Activated CD8-positive, alpha-beta memory T cell treated with anti-CD3 and anti-CD28 coated beads for 24 hours (primary cell): ENCODE results near the gene BCAP29.

Experiments
- DNase-seq: peaks from one replicate; pipeline ENCODE4 v3.0.0-alpha.2; 2020

BCAP29 gene

GRCh38 chr7:107582875-107583274 lies 2.8 kb downstream of the BCAP29 start:
- DNase-seq = no peak

DNA sequence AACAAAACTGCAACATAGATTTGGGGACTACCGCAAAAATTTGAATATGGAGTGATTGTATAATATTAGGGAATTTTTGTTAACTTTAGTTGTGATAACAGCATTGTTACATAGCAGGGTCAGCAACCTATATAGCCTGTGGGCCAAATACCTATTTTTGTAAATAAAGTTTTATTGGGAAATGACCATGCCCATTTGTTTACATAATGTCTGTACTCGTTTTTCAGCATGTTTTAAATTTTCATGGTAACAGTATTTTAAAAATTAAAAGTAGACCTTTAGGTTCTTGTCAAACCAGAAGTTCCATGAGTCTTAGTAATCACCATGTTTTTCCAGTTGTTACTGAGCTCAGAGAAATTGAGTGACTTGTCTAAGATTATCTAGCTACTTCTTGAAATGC lies 4.7 kb downstream of the BCAP29 start:
- no peak for DNase-seq

DNA sequence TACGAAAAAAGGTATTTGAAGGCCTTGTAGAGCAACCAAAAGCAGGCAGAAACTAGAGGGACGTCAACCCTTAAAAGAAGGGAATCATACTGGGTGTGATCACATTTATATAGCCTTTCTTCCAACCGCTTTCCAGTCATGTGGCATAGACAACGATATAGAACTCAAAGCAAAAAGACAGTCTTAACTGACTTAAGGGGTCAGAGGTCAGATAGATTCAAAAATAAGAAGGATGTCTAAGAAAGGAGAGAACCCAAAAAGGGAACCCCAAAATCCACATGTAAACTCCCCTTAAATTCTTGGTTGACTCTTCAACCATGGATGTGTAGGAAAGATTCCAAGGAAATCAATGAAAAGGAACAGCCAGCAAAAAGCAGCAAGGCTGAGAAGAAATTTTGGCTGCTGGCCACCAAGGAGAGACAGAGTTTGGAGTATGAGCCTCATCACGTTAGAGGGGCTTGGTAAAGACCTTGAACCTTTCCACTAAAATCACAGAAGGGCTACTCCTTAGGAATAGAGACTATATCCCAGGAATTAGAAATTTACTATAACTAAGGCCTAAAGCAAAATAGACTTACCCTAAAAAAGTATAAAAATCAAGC lies 8.6 kb downstream of the BCAP29 start:
- DNase-seq = no peak

DNA sequence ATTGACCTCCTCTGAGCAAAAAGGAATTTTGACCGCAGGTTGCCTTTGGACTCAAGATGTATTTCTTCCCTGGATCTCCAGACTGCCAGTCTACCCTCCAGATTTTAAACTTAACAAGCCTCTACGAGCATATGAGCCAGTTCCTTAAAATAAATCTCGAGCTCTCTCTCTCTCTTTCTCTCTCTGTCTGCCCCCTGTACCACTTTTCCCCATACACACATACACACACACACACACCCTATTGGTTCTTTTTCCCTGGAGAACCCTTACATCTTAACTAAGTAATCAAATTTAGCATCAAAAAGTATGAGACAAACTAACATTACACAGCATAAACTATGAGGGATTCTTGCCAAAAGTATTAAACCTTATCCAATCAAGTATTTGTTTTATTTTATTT lies 11.4 kb downstream of the BCAP29 start:
- no peak for DNase-seq

DNA sequence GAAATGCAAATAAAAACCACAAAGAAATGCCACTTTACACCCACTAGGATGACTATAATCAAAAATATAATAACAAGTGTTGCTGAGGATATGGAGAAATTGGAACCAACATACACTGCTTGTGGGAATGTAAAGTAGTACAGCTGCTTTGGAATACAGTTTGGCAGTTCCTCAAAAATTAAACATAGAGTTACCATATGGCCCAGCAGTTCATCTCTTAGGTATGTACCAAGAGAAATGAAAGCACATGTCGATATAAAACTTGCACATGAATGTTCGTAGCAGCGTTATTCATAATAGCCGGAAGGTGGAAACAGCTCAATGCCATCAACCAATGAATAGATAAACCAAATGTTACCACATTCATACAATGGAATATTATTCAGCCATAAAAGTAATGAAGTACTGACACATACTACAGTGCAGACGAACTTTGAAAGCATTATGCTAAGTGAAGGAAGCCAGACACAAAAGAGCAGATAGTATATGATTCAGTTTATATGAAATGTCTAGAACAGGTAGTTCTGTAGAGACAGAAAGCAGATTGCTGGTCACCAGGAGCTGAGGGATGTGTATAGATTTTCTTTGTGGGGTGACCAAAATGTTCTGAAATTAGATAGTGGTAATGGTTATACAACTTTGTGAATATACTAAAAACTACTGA lies 12.4 kb downstream of the BCAP29 start:
- no peak for DNase-seq

DNA sequence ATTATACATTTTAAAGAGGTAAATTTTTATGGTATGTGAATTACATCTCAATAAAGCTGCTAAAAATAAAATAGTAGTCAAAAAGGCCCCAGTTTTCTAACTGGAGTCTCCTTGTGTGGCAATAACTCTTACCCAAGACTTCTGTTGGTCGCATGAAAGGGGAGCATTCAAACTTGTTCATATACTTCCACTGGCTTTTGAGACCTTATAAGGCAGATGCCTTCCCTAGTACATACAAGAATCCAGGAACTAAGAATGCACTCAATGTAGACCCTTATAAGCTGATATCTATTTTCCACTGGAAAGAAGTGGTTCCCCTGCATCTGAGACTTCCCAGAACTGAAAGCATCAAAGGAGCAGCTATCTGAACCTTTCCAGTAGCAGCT lies 13.0 kb downstream of the BCAP29 start:
- DNase-seq = no peak

GRCh38 chr7:107594961-107595737 lies 15.1 kb downstream of the BCAP29 start:
- no peak for DNase-seq

GRCh38 chr7:107596881-107597581 lies 17.0 kb downstream of the BCAP29 start:
- DNase-seq = no peak

GRCh38 chr7:107597582-107597916 lies 17.5 kb downstream of the BCAP29 start:
- no peak for DNase-seq

- DNase-seq = no peak
These were observed 17.9 kb downstream of the BCAP29 start for GRCh38 chr7:107597953-107598352.

GRCh38 chr7:107599262-107599661 lies 19.2 kb downstream of the BCAP29 start:
- DNase-seq = no peak

- DNase-seq = no peak
These were observed 20.8 kb downstream of the BCAP29 start for GRCh38 chr7:107600816-107601215.

GRCh38 chr7:107605218-107605815 lies 25.3 kb downstream of the BCAP29 start:
- no peak for DNase-seq

DNA sequence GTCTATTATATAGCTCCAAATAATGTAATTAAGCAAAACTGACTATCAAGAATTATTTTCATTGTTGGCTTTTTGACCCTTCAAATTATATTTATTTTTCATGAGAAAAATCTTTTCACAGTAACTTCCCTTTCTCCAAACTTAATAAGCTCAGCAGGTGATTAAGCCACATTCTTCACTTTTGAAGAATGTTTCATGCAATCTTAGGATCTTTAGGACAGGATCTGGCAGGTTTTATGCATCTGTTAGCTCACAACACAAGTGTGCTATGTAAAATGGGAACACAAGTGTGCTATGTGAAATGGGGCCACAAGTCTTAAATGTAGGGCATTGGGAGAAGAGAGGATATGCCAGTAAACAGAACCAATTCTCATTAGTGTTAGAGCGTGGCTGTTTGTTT lies 26.3 kb downstream of the BCAP29 start:
- DNase-seq = no peak

DNA sequence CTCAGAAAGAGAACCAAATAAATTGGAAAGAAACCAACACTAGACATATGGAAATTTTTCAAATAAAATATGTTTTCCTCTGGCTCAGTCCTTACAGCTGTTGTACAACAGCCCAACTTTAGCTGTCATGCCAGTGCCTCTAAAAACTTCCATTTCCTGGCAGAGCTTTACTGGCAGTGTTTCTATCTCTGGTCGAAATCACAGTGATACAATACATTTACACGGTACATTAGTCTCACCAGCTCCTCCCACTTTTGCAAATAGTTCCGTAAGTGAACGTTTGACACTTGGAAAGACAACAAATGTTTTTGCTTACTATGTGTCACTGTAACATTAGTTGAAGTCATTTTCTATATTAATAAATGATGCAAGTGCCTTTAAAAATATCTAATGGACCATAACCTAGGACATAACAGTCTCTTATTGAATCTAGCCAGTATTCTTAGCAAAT lies 29.8 kb downstream of the BCAP29 start:
- DNase-seq = no peak

DNA sequence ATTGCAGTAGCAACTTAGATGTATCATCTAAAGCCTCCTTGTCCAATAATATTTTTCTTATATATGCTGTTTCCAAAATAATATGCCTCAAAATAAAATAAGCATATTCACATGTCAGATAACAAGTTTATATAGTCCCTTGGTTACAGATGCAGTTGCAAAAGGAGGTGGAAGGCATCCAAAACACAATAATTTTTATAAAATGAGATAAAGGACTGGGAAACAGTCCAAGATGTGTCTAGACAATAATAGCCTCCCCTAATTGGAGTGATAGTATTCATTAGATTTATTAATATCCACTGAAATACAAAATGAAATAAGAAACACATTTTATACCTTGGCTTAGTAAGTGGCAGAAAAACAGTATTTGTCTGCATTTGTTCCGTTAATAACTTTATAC lies 30.3 kb downstream of the BCAP29 start:
- no peak for DNase-seq

- DNase-seq = no peak
These were observed 33.4 kb downstream of the BCAP29 start for GRCh38 chr7:107613439-107613838.

- no peak for DNase-seq
These were observed 33.9 kb downstream of the BCAP29 start for GRCh38 chr7:107613948-107614347.

DNA sequence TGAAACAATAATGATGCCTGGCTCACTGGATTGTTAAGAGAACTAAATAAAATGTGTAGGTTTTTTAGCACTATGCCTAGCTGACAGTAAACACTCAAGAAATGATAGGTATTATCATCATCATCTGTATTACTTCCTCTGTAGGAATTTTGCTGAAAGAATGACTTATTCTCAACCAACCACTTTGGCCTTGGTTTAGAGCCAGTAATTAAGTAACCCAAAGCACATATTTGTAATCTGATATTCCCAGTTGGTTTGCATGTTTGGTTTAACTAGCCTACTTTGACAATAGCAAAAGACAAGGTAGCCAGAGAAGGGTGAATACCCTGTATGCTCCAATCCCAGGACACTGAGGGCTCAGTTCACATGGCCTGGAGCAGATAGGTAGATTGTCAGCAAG lies 34.4 kb downstream of the BCAP29 start:
- DNase-seq = no peak

- no peak for DNase-seq
These were observed 36.0 kb downstream of the BCAP29 start for GRCh38 chr7:107615910-107616680.

GRCh38 chr7:107622429-107622828 lies 42.4 kb downstream of the BCAP29 start:
- no peak for DNase-seq

DNA sequence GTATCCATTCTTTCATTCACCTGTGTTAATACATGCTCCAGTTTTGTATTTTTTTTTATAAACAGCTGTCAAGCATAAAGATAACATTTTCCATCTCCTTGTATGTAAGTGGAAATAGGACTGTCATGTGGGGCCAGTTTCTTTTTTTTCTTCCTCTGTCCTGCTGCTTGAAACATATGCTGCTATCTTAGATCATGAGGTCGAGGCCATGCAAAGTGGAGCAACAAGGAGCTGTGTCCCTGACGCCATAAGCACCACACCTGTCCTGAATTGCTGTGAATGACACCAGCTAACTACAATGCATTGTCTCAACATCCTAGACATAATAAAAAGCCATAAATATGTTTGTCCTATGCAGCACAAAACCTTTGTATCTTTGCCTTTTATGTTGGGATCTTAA lies 42.8 kb downstream of the BCAP29 start:
- no peak for DNase-seq

GRCh38 chr7:107627002-107627401 lies 47.0 kb downstream of the BCAP29 start:
- DNase-seq = no peak
